Measurements from ENCODE around the gene DEXI.

GRCh38 chr16:10926094-10926493, 16.2 kb downstream of the DEXI start:
- TF ChIP-seq CTCF (IDR thresholded peaks at IDR 0.05 in 8 of 11, conservative IDR thresholded peaks at IDR 0.05 in 3 of 11) = no peak
- TF ChIP-seq POLR2AphosphoS5 (IDR thresholded peaks at IDR 0.05) = peak; percentile 10 to 38 (median 31)
- TF ChIP-seq POLR2A (IDR thresholded peaks at IDR 0.05) = no peak

All from spleen (tissue), 7 donors.